ENCODE data around the gene ACBD4. TPM values are rescaled to one million over a fixed set of nuclear protein-coding genes. Genes with fewer than 3 reads are reported as not detected.

The ACBD4 gene
- total RNA-seq, 2 experiments from 2014 or later = 10.0 to 12.5 TPM

DNA sequence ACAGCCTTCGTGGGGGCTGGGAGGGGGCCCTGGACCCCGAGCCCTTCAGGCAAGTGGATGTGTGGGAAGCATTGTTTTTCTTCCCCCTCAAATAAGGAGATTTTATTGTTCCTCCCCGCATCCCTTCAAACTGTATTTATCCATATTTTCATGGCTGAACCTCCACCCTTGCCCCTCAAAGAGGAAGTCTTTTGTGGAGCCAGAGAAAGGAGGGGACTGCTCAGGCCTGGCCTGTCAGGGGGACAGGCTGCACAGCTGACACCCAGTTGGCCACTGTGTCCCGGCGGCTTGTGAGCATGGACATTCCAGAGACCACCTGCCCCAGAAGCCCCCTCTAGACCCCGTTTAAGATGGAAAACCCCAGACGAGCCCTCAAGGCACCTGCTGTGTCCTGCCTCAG, 42.1 kb downstream of the ACBD4 start:
- H3K27me3 Mint-ChIP-seq (ENCODE audit: low read depth) = no peaks in the 10 kb centered on the region
- H3K9me3 Mint-ChIP-seq (ENCODE audit: insufficient read depth) = no peaks in the 10 kb centered on the region
- POLR2A ChIA-PET = no interaction called here
- H3K36me3 Mint-ChIP-seq (ENCODE audit: low read depth) = no peaks in the 10 kb centered on the region
- DNase-seq (no peak), ATAC-seq (no peak)
- H3K4me1 Mint-ChIP-seq (ENCODE audit: low read depth) = peaks cover 6% of the 10 kb centered on the region
- no peak overlapping the region for H3K4me3 Mint-ChIP-seq
- CTCF ChIA-PET = interaction anchor here (2.7 kb wide), 1 partner anchor 42 kb away, joined by 17 read pairs; the partner anchor contains the start of gene ACBD4
- H3K27ac Mint-ChIP-seq = no peak overlapping the region

DNA sequence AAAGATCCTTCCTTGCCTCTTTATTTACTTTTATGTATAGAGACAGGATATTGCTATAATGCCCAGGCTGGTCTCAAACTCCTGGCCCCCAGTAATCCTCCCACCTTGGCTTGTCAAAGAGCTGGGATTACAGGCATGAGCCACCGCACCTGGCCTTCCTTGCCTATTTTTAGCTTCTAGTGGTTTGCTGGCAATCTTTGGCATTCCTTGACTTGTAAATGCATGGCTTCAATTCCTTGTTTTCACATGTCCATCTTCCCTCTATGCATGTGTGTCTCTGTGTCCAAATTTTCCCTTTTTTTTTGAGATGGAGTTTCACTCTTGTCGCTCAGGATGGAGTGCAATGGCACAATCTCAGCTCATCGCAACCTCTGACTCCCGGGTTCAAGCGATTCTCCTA, 48.7 kb downstream of the ACBD4 start:
- DNase-seq = no peak
- no peak overlapping the region for H3K27ac Mint-ChIP-seq
- ChIA-PET POLR2A (no interaction called here), CTCF (interaction anchor here (0.7 to 4.9 kb wide), 5 partner anchors 14 to 49 kb away, joined by 3 to 31 read pairs (median 6); partner anchors contain the start of genes ACBD4 and HEXIM1)
- no peaks in the 10 kb centered on the region for H3K4me1 Mint-ChIP-seq (ENCODE audit: low read depth)
- H3K4me3 Mint-ChIP-seq = no peak overlapping the region
- H3K9me3 Mint-ChIP-seq (ENCODE audit: insufficient read depth) = no peaks in the 10 kb centered on the region
- ATAC-seq = no peak
- H3K27me3 Mint-ChIP-seq (ENCODE audit: low read depth) = peaks cover 1% of the 10 kb centered on the region
- H3K36me3 Mint-ChIP-seq (ENCODE audit: low read depth) = no peaks in the 10 kb centered on the region

DNA sequence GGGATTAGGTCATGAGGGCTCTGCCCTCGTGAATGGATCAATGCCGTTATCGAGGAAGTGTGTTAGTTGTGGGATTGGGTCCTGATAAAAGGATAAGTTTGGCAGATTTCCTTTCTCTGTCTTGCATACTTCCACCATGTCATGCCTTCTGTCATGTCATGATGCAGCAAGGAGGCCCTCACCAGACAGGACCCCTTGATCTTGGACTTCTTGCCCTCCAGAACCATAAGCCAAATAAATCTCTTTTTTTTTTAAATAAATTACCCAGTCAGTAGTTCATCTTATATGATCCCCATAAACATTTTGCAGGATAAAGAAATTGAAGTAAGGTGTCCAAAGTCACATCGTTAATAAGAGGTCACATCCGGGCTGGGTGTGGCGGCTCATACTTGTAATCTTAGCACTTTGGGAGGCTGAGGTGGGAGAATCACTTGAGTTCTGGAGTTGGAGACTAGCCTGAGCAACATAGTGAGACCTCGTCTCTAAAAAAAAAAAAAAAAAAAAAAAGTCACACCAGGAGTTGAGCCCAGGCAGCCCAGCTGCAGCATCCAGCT, 51.4 kb downstream of the ACBD4 start:
- ChIA-PET CTCF (interaction anchor here (0.8 kb wide), 1 partner anchor 10 kb away, joined by 3 read pairs; no protein-coding TSS in a partner anchor), POLR2A (no interaction called here)
- ATAC-seq = no peak
- no peak overlapping the region for H3K4me3 Mint-ChIP-seq
- H3K4me1 Mint-ChIP-seq (ENCODE audit: low read depth) = no peaks in the 10 kb centered on the region
- H3K27ac Mint-ChIP-seq = no peak overlapping the region
- DNase-seq = no peak
- H3K27me3 Mint-ChIP-seq (ENCODE audit: low read depth) = peaks cover 1% of the 10 kb centered on the region
- no peaks in the 10 kb centered on the region for H3K36me3 Mint-ChIP-seq (ENCODE audit: low read depth)
- no peaks in the 10 kb centered on the region for H3K9me3 Mint-ChIP-seq (ENCODE audit: insufficient read depth)

DNA sequence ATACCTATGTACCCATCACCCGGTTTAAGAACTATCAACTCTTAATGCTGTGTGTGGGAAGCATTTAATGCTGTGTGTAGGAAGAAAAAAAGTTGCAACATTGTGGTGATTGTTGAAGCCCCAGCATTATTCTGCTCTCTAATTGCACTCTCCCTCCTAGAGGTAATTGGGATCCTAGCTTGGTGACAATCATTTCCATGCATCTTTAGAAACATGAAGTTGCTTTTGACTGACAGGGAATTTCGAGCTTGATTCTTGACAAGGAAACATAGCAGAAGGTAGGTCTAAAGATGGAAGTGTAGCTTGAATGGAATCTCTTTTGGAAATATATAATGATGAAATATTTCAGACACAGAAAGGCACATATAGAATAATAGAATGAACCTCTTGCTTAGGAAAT, 53.5 kb downstream of the ACBD4 start:
- H3K9me3 Mint-ChIP-seq (ENCODE audit: insufficient read depth) = no peaks in the 10 kb centered on the region
- DNase-seq (no peak), ATAC-seq (no peak)
- no peaks in the 10 kb centered on the region for H3K27me3 Mint-ChIP-seq (ENCODE audit: low read depth)
- H3K4me3 Mint-ChIP-seq = no peak overlapping the region
- H3K27ac Mint-ChIP-seq = no peak overlapping the region
- H3K4me1 Mint-ChIP-seq (ENCODE audit: low read depth) = no peaks in the 10 kb centered on the region
- POLR2A ChIA-PET = interaction anchor here (1.3 kb wide), 1 partner anchor 40 kb away, joined by 5 read pairs; no protein-coding TSS in a partner anchor
- no peaks in the 10 kb centered on the region for H3K36me3 Mint-ChIP-seq (ENCODE audit: low read depth)
- CTCF ChIA-PET = interaction anchor here (1.2 to 2.3 kb wide), 3 partner anchors 8 to 53 kb away, joined by 3 to 13 read pairs (median 7); partner anchors contain the start of gene ACBD4

DNA sequence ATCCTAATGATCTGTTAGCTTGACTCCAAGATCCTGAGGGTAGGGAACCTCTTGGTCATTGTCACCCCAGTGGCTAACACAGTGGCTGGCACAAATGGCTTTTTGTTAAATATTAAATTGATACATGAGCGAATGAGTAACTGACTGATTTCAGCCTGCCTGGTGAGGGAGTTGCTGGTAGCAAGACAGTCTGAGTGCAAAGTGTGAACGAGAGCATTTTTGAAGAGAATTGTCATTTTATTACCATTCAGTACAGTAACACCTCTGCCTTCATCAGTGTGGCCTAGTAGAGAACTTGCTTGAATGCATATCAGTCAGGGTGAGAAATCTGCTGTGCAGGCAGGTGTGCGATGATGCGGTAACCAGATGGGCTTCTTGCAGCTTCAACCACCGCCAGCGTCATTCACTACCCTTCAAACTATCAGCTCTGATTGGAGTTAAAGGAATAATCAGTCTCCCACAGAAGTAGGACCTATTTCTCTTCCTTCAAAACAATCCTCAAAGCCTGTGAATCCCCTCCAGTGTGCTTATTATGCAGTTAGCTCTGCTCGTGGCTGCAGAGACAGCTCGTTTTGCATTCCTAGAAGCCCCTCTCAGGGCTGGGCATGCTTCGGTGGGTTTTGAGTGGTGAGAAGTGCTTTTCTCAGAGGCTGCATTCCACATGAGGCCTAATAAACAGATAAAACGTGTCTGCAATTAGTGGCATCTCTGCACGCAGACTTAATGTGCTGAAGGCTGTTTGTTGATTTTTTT, 55.2 kb downstream of the ACBD4 start:
- Mint-ChIP-seq H3K36me3 (ENCODE audit: low read depth) (no peaks in the 10 kb centered on the region), H3K4me3 (no peak overlapping the region), H3K9me3 (ENCODE audit: insufficient read depth) (no peaks in the 10 kb centered on the region), H3K27me3 (ENCODE audit: low read depth) (no peaks in the 10 kb centered on the region), H3K4me1 (ENCODE audit: low read depth) (no peaks in the 10 kb centered on the region), H3K27ac (no peak overlapping the region)
- ATAC-seq (no peak), DNase-seq (no peak)
- ChIA-PET POLR2A (interaction anchor here (0.8 to 1.6 kb wide), 4 partner anchors 18 to 55 kb away, joined by 3 to 8 read pairs (median 4); partner anchors contain the start of genes ACBD4 and HEXIM1), CTCF (interaction anchor here (0.7 to 2.0 kb wide), 4 partner anchors 18 to 87 kb away, joined by 3 to 25 read pairs (median 4); partner anchors contain the start of genes ACBD4 and HEXIM1)

Small RNAs within 50 kb of the gene (microRNA-seq; reads per million reads assigned to microRNA genes)
- not detected for gene MIR6784

Other genes starting within 250 kb of the ACBD4 start
- gene EFTUD2, start 236.2 kb upstream of the ACBD4 start, total RNA-seq = 100 to 1,000 TPM; 148 to 156 TPM
- gene GFAP, start 220.2 kb upstream of the ACBD4 start, total RNA-seq = not detected
- 100 to 1,000 TPM; 104 to 113 TPM for gene KIF18B, start 187.9 kb upstream of the ACBD4 start, total RNA-seq
- under 1 TPM; 0.34 to 0.68 TPM for gene C1QL1, start 167.4 kb upstream of the ACBD4 start, total RNA-seq
- 10 to 100 TPM; 32.9 to 33.7 TPM for gene DCAKD, start 84.1 kb upstream of the ACBD4 start, total RNA-seq
- gene NMT1, start 74.4 kb upstream of the ACBD4 start, total RNA-seq = 100 to 1,000 TPM; 125 to 143 TPM
- 1 to 10 TPM; 4.3 to 4.6 TPM for gene PLCD3, start 3.2 kb upstream of the ACBD4 start, total RNA-seq
- gene HEXIM1, start 12.8 kb downstream of the ACBD4 start, total RNA-seq = 10 to 100 TPM; 29.2 to 29.4 TPM
- 1 to 10 TPM; 7.8 to 8.8 TPM for gene HEXIM2, start 26.2 kb downstream of the ACBD4 start, total RNA-seq
- gene FMNL1, start 86.2 kb downstream of the ACBD4 start, total RNA-seq = 100 to 1,000 TPM; 375 to 395 TPM
- under 1 TPM; 0.52 to 0.55 TPM for gene SPATA32, start 126.4 kb downstream of the ACBD4 start, total RNA-seq
- gene MAP3K14, start 181.3 kb downstream of the ACBD4 start, total RNA-seq = 10 to 100 TPM; 17.5 to 23.8 TPM